ENCODE results near the gene CYP3A7. TPM values are rescaled to one million over a fixed set of nuclear protein-coding genes. Genes with fewer than 3 reads are reported as not detected.

CYP3A7 gene
- total RNA-seq, 1 experiment from 2014 or later = not detected

DNA sequence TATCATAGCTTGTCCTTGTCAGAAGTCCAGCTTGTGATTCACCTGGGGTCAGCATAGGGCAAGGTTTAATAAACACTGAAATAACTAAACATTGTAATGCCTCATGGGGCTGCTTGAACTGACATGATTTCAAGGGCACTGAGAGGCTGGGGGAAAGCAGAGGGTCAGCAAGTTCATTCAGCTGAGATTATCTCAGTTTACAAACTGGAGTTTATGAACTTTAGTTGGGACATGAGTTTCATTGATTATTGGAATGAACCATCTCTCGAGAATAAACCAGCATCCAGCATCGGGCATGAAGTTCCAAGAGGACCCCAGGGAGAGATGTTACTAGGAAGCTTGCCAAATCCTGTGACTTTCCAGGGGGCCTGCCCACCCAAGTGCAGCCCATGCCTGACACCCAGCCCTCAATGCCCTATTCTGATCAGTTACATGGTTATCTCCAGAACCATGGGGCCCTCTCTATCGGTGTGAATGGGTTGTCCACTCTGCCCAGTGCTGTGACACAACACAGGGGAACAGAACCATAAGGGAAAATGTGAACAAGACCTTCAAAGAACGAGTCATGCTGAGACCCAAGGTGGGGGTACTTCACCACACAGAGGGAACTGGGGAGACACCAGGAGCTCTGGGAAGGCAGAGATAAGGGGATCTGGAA lies 7.9 kb upstream of the CYP3A7 start:
- no TSS peak for BruUV-seq (replicated peaks)
- no peak for ATAC-seq
- in situ Hi-C loops (cut with HindIII; ENCODE audit: low pct_unique_long_range_greater_than_20kb, low sequenced_read_pairs) (no loop called here), intact Hi-C loops (cut with micrococcal nuclease; ENCODE audit: unreplicated experiment) (no loop called here)
- TF ChIP-seq TCF7L2 (IDR thresholded peaks at IDR 0.05; ENCODE audit: low read depth, low read length) (no peak), POLR2AphosphoS5 (IDR thresholded peaks at IDR 0.05; ENCODE audit: low read depth, low read length) (no peak), SIN3A (IDR thresholded peaks at IDR 0.05; ENCODE audit: borderline replicate concordance, insufficient read depth, low read depth, low read length) (no peak)
- TF ChIP-seq, protein P1, sequence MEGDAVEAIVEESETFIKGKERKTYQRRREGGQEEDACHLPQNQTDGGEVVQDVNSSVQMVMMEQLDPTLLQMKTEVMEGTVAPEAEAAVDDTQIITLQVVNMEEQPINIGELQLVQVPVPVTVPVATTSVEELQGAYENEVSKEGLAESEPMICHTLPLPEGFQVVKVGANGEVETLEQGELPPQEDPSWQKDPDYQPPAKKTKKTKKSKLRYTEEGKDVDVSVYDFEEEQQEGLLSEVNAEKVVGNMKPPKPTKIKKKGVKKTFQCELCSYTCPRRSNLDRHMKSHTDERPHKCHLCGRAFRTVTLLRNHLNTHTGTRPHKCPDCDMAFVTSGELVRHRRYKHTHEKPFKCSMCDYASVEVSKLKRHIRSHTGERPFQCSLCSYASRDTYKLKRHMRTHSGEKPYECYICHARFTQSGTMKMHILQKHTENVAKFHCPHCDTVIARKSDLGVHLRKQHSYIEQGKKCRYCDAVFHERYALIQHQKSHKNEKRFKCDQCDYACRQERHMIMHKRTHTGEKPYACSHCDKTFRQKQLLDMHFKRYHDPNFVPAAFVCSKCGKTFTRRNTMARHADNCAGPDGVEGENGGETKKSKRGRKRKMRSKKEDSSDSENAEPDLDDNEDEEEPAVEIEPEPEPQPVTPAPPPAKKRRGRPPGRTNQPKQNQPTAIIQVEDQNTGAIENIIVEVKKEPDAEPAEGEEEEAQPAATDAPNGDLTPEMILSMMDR (IDR thresholded peaks at IDR 0.05) = no peak
- TF ChIP-seq, protein P2, sequence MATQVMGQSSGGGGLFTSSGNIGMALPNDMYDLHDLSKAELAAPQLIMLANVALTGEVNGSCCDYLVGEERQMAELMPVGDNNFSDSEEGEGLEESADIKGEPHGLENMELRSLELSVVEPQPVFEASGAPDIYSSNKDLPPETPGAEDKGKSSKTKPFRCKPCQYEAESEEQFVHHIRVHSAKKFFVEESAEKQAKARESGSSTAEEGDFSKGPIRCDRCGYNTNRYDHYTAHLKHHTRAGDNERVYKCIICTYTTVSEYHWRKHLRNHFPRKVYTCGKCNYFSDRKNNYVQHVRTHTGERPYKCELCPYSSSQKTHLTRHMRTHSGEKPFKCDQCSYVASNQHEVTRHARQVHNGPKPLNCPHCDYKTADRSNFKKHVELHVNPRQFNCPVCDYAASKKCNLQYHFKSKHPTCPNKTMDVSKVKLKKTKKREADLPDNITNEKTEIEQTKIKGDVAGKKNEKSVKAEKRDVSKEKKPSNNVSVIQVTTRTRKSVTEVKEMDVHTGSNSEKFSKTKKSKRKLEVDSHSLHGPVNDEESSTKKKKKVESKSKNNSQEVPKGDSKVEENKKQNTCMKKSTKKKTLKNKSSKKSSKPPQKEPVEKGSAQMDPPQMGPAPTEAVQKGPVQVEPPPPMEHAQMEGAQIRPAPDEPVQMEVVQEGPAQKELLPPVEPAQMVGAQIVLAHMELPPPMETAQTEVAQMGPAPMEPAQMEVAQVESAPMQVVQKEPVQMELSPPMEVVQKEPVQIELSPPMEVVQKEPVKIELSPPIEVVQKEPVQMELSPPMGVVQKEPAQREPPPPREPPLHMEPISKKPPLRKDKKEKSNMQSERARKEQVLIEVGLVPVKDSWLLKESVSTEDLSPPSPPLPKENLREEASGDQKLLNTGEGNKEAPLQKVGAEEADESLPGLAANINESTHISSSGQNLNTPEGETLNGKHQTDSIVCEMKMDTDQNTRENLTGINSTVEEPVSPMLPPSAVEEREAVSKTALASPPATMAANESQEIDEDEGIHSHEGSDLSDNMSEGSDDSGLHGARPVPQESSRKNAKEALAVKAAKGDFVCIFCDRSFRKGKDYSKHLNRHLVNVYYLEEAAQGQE (IDR thresholded peaks at IDR 0.05; ENCODE audit: insufficient read depth in 1 of 2, low read depth in 2 of 2, low read length in 1 of 2) = no peak
- DNase-seq (ENCODE audit: low read depth, low spot score) = no peak
- POLR2A ChIA-PET = no interaction called here
- no peaks in the 10 kb centered on the region for H3K9me3 ChIP-seq (ENCODE audit: control insufficient read depth, insufficient read depth, low read depth, low read length)
- H3K4me3 ChIP-seq (ENCODE audit: low read depth in 2 of 2, low read length in 2 of 2) = no peak overlapping the region
- H3K27me3 ChIP-seq (ENCODE audit: control insufficient read depth, insufficient read depth, low read length) = peaks cover 2% of the 10 kb centered on the region; the same call in 1 of the 2 replicates
- H3K27ac ChIP-seq (ENCODE audit: low read length) = no peak overlapping the region
- CTCF ChIA-PET = no interaction called here
- H3K36me3 ChIP-seq (ENCODE audit: control insufficient read depth, insufficient read depth, low read length) = no peaks in the 10 kb centered on the region
- no peaks in the 10 kb centered on the region for H3K4me1 ChIP-seq (ENCODE audit: control insufficient read depth, insufficient read depth, low read length)

DNA sequence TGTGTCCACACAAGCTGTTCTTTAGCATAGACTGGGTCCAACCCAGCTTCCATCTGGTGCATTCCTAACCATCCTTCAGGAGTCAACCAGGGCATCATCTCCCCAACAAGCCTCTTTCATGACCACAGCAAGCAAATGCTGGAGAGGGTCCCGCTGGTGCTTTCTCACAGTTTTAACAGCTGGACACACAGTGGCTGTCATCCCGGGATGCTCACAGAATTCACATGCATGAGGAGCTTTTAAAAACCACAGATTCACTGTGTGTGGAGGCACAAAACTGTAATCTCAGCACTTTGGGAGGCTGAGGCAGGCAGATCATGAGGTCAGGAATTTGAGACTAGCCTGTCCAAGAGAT lies 6.4 kb upstream of the CYP3A7 start:
- Histone ChIP-seq H3K9me3 (ENCODE audit: control insufficient read depth, insufficient read depth, low read depth, low read length) (no peaks in the 10 kb centered on the region), H3K36me3 (ENCODE audit: control insufficient read depth, insufficient read depth, low read length) (no peaks in the 10 kb centered on the region), H3K27ac (ENCODE audit: low read length) (no peak overlapping the region), H3K4me1 (ENCODE audit: control insufficient read depth, insufficient read depth, low read length) (no peaks in the 10 kb centered on the region), H3K27me3 (ENCODE audit: control insufficient read depth, insufficient read depth, low read length) (peaks cover 2% of the 10 kb centered on the region), H3K4me3 (ENCODE audit: low read depth in 2 of 2, low read length in 2 of 2) (no peak overlapping the region)
- ChIA-PET POLR2A (no interaction called here), CTCF (no interaction called here)
- ATAC-seq = no peak
- no peak for TF ChIP-seq TCF7L2 (IDR thresholded peaks at IDR 0.05; ENCODE audit: low read depth, low read length)
- TF ChIP-seq, protein P2 (IDR thresholded peaks at IDR 0.05; ENCODE audit: insufficient read depth in 1 of 2, low read depth in 2 of 2, low read length in 1 of 2) = no peak
- no peak for TF ChIP-seq POLR2AphosphoS5 (IDR thresholded peaks at IDR 0.05; ENCODE audit: low read depth, low read length)
- TF ChIP-seq, protein P1 (IDR thresholded peaks at IDR 0.05) = no peak
- TF ChIP-seq SIN3A (IDR thresholded peaks at IDR 0.05; ENCODE audit: borderline replicate concordance, insufficient read depth, low read depth, low read length) = no peak
- intact Hi-C loops (cut with micrococcal nuclease; ENCODE audit: unreplicated experiment) (no loop called here), in situ Hi-C loops (cut with HindIII; ENCODE audit: low pct_unique_long_range_greater_than_20kb, low sequenced_read_pairs) (no loop called here)
- no TSS peak for BruUV-seq (replicated peaks)
- no peak for DNase-seq (ENCODE audit: low read depth, low spot score)

Data from Panc1 (cell line).